ENCODE measurements around the gene FBN3.
"Not testable (repeated sequence)": the region's sequence is repeated elsewhere in the genome, so short reads cannot be mapped to it uniquely, and the experiment has no call there.

Gene FBN3

GRCh38 chr19:8046569-8047165 is 102.7 kb downstream of the FBN3 start:
- no peak for DNase-seq

GRCh38 chr19:8045872-8046568 is 103.4 kb downstream of the FBN3 start:
- DNase-seq, result no peak

GRCh38 chr19:8044018-8044417 is 105.4 kb downstream of the FBN3 start:
- DNase-seq, result no peak

- DNase-seq, result no peak
These were observed 106.5 kb downstream of the FBN3 start for GRCh38 chr19:8042900-8043299.

GRCh38 chr19:8041531-8041931 is 107.9 kb downstream of the FBN3 start:
- no peak for DNase-seq

- DNase-seq, result no peak
These were observed 110.2 kb downstream of the FBN3 start for GRCh38 chr19:8039231-8039630.

- DNase-seq, result no peak
These were observed 110.6 kb downstream of the FBN3 start for GRCh38 chr19:8038815-8039214.

- DNase-seq, result peak; percentile 49 to 56
These were observed 112.8 kb downstream of the FBN3 start for GRCh38 chr19:8036434-8037099.

GRCh38 chr19:8034178-8034525 is 115.2 kb downstream of the FBN3 start:
- DNase-seq, result no peak

GRCh38 chr19:8033287-8034177 is 115.9 kb downstream of the FBN3 start:
- DNase-seq, result not testable (repeated sequence)

- no peak for DNase-seq
These were observed 118.4 kb downstream of the FBN3 start for GRCh38 chr19:8030960-8031359.

- DNase-seq, result no peak
These were observed 120.4 kb downstream of the FBN3 start for GRCh38 chr19:8028951-8029491.

GRCh38 chr19:8025316-8025715 is 124.1 kb downstream of the FBN3 start:
- no peak for DNase-seq

- not testable (repeated sequence) for DNase-seq
These were observed 125.1 kb downstream of the FBN3 start for GRCh38 chr19:8024256-8024655.

GRCh38 chr19:8023371-8023770 is 126.0 kb downstream of the FBN3 start:
- no peak for DNase-seq

- no peak for DNase-seq
These were observed 127.1 kb downstream of the FBN3 start for GRCh38 chr19:8022275-8022674.

GRCh38 chr19:8021374-8021773 is 128.0 kb downstream of the FBN3 start:
- DNase-seq, result no peak

- DNase-seq, result no peak
These were observed 128.7 kb downstream of the FBN3 start for GRCh38 chr19:8020681-8021080.

- peak; percentile 37 to 54 for DNase-seq
These were observed 131.6 kb downstream of the FBN3 start for GRCh38 chr19:8017808-8018207.
